Hippocampal formation (tissue), 2 donors: ENCODE results near the gene TPBGL.
"Not testable (repeated sequence)": the region's sequence is repeated elsewhere in the genome, so short reads cannot be mapped to it uniquely, and the experiment has no call there.

Experiments used
- DNase-seq, 2 donors: peaks; one replicate each; lab custom pipeline; 2025; lab: John Stamatoyannopoulos, UW

The TPBGL gene

DNA sequence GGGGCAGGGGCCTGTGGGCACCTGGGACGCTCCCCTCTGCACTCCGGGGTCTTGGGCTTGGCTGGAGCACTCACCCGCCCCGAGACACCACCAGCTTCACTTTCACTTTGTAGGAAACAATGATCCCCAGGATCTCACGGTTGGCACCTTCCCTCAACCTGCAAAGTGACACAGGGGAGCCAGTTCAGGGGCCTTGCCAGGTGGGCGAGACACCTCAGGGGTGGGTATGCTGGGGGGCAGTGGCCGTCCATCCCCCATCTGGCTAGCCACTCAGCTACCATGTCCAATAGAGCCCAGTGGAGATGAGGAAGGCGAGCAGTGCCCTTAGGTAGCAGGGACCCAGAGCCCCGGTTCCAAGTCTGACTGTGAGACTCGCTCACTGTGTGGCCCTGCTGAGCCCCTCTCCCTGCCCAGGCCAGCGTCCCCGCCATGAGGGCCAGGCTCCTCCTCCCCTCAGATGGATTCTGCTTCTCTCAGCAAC lies 32.3 kb downstream of the TPBGL start:
- no peak for DNase-seq

DNA sequence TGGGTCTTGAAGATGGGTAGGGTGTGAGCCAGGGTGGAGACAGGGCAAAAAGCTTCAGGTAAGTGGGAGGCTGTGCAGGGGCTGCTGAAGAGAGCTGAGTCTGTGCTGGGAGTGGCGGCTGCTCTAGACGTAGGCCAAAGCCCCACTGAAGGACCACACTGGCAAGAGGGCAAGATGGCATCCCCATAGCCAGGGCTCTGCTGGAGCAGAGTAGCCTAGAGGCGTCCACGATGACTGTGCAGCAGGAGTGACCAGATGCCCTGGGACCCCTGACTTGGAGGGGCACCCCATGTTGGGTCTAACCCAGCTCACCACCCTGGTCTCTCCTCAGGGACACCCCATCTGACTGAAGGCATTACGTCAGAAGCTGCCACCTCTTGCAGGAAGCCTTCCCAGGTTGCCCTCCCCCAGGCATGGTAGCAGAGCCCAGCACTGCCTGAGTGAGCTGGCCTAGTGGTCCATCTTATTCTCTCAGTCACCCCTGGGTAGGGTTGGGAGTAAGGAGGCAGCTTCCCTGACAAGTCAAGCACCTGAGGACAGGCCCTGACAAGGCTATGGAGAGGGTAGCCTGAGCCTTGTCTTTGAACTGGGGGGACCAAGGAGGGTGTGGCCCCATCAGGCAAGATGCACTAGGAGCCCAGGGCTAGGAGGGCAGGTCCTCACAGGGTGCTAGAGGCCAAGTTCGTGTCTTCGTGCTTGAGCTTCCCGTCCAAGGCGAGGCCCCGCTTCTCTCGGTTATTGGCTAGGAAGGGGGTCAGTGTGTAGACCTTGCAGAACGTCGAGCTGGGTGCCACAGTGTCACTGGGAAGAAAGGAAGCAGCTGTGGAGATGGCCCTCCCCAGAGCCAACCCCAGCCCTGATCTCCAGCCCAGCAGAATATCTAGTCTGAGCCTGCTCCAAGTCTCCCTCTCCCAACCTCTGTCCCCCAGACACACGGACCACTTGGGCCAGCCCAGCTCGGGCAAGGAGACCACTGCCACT lies 33.1 kb downstream of the TPBGL start:
- no peak for DNase-seq

DNA sequence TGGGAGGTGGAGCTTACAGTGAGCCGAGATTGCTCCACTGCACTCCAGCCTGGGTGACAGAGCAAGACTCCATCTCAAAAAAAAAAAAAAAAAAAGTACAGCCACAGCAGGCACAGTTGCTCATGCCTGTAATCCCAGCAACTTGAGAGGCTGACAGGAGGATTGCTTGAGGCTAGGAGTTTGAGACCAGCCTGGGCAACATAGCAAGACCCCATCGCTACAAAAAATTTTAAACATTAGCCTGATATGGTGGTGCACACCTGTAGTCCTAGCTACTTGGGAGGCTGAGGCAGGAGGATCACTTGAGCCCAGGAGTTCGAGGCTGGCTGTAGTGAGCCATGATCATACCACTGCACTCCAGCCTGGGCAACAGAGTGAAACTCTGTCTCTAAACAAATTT lies 34.1 kb downstream of the TPBGL start:
- DNase-seq = not testable (repeated sequence)

DNA sequence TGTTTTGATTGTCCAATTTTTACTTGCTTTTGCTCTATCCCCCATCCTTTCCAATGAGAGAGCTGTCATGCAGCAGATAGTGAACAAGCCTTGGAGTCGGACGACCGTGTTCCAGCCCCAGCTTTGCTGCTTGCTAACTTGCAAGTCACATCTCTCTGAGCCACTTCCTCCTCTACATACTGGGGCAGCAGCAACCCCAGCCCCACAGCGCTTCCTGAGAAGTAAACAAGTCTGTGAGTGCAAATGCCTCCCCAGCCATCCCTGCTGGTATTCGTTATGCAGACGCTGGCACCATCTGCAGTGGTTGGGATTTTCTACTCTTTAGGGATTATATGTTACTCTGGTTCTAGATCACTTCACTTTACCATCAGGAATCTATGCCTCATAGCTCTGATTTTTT lies 35.0 kb downstream of the TPBGL start:
- DNase-seq = peak in 1 of 2 donors; percentile 45

DNA sequence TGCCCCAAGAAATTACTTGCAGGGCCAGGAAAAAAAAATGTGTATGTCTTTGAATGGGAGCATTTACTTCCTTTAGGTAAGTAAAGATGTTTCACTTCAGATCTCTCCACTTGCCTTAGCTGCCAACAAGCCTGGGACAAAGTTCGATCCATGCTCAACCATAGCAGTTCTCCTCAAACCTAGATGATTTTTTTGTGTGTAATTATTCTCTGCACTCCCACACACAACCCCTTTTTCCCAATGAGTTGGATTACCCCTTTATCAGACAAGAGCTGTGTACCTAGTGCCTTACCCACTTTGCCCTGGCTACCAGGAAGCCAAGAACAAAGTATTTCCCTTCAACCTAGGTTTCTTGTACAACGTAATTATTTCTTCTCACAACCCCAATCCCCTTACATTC lies 35.6 kb downstream of the TPBGL start:
- DNase-seq = no peak

DNA sequence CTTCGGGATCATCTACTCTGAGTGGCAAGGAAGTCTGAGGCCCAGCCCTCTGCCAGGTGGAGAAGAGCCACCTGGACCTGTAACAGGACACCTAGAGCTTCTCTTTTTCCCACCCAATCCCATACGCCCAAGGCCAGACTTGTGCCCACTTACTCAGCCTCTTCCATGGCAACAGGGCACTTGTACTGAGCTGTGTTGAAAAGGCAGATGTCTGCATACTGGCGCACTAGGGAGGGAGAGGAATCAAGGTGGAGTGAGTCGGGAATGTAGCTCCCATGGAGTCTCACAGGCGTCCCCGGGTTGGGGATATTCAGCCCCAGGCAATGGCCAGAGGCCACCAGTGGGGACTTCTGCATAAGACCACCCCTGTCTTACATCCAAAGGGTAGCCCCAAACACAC lies 36.1 kb downstream of the TPBGL start:
- DNase-seq = no peak

DNA sequence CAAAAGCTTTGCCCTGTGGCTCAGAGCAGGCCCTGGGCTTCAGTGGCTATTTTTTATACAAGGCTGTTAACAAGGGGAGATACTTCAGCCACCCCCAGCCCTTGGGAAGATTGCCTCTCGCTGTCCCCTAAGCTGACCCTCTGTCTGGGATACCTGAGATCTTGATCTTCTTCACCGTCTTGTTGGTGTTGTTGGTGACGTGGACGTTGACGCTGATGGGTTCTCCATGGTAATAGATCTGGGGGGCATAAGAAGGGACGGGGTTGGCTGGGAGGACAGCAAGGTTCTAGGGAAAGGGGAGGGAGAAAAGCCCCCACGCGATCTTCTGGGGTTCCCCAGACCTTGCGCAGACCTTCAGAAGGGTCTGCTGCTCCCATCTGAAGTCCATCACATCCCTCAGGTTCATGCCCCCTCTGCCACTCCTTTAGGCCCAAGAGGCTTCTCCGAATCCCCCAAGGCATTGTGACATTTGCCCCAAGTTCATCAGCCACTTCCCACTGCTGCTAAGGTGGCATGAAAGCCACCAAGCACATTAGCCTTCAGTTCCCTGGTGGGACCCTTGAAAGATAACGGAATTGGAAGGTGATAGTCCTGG lies 36.7 kb downstream of the TPBGL start:
- no peak for DNase-seq

DNA sequence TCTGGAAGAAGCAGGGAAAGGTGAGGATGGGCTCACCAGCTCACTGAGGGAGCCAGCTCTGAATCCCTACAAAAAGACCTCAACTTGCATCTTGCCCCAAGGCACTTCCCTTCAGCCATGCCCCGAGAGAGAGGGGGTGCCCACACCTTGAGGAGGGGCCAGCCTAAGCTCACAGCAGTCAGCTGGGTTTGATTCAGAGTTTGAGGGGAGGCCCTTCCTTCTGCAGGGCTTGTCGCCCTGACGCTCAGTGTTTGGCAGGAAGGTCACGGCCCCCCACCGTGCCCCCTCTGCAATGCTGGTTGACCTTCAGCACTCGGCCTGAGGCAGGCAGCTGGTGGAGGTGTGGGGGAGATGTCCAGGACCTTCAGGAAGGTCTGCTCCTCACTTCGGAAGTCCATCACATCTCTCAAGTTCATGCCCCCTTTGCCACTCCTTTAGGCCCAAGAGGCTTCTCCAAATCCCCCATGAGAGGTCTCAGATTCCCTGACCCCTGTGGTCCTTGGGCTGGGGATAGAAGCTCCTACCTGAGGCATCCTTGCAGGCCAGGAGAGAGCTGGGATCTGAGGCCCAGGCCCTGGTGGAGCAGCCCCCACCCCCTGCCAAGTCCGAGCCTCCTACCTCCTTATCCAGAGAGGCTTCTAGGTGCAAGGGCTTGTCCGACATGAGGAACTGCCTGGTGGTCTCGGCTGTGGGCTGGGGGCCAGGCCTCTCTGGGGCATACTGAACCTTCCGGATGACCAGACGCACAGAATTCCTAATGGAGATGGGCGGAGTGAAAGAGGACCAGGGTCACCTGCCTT lies 37.6 kb downstream of the TPBGL start:
- no peak for DNase-seq

DNA sequence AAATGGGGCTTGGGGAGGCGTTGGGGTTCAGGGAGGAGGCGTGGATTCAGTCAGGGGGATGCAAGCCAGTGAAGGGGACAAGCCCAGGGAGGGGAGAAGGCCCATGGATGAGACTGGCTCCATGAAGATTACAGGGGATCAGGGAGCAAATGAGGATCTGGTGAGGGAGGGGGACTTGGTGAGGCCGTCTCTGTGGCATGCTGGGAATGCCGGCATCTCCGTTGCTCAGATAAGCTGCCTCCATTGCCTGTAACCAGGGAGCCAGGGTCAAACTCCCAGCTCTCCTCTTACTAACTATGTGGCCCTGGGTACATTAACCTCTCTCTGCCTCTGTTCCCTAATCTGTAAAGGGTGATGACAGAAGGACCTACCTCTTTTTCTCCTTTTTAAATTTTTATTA lies 38.7 kb downstream of the TPBGL start:
- DNase-seq = no peak

DNA sequence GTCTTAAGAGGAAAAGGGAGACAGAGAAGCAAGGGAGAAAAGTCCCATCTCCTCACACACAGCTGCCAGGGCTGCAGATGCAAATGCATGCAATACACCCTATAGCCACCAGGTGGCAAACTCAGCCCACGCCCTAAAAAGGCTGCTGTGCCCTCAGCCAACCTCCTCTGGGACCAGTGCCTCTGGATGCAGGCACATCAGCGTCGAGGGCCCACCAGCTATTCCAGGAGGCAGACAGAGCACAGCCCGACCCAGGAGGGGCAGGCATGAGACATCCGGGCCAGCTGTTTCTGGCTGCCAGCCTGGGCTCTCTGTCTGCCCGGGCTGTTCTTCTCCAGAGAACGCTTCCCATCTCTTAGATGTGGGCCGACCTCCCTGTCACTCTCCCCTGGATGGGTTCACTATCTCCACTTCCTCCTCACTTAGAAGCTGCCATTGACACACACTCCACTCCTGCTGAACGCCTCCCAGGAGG lies 39.7 kb downstream of the TPBGL start:
- DNase-seq = peak; percentile 75 to 82

DNA sequence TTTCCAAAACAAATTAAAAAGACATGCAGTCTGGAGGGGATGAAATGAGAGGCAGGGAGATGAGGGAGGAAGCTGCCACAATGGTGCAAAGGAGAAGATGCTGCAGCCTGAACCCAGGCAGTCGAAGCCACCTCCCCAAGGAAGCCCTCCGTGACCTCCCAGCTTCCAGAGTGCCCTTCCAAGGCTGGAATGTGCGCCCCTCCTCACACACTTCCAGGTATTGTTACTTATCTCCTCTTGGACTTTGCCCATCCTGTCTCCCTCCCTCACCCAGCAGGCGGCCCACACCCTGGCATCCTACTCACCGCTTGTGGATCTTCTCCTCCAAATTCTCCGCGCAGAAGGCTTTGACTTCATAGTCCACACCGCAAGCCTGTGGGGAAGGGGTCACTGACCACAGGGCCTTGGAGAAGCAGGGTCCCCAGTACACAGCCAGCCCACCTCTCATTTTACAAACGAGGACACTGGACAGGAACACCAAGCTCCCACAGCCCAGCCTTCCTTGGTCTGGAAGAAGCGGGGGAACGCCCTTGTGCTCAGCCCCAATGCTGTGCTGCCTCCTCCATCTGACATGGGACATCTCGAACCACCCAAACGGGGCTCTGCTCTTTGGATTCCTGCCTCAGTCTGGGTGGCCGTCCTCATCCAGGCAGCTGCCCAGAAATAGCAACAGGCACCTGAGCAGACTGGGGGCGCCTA lies 40.3 kb downstream of the TPBGL start:
- no peak for DNase-seq

DNA sequence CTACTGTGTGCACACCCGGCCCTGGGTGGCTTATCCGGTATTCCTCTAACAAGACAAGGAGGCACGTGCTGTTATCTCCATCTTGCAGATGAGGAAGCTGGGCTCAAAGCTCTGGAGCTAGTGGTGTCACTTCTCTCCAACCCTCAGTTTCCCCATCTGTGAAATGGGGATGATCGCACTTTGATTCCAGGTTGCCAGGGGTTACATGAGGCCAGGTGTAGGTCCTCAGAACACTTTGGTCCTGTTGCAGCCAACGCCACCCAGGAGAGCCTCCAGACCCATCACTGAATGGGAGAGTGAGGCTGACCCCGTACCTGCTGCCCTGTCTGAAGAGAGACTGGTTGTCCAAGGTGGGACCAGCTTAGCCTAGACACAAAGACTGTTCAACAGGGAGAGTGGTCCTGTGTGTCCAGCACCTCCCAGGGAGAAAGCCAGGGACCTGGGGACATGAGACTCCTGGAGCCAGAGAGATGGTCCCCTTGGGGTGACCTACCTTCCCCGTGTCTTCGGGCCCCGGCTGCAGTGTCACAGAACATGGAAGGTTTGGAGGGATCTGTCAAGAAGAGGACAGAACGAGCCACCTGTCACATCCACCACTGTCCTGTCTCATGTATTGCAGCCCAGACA lies 41.0 kb downstream of the TPBGL start:
- DNase-seq = no peak

DNA sequence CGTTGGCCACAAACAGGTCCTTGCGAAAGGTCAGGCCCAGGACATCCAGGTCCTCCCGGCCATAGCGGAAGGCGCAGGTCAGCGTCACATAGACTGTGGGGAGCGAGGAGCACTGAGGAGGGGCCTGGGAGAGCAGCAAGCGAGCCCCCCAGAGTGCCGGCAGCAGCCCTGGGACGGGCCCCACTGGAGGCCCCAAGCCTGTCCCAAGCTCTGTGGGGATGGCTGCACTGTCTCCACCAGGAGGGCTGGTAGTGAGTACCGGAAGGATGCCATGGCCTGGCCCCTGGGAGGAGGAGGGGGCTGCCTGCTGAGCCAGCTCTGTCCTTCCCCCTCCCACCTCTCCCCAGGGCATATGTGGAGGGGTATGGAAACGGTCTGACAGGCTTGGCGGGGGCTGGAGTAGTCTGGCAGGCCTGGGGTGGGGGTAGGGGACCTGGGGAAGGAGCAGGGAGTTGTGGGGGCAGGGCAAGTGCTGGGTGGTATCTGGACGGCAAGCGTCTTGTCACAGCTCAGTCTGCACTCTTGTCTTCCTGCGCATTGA lies 42.9 kb downstream of the TPBGL start:
- DNase-seq = no peak

DNA sequence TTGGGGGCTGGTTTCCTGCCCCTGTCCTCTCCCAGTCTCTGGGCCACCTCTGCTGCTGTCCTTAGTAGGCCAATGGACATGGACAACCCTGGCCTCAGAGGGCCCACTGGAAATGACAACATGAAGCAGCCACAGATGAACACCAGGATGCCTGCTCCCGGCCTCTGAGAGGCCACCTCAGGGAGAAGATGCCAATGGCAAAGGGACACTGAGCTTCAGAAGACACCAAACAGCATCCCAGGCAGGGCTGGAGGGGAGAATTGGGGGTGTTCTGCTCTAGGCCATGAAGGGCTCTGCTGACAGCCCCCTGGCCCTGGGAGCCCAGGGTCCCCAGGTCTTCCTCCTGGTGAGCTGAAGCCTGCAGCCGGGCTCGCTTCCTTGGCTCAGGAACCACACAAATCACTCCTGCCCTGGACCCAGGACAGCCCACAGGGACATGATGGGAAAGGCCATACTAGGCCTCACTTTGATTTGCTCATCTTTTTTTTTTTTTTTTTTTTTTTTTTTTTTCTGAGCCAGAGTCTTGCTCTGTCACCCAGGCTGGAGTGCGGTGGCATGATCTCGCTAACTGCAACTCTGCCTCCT lies 45.3 kb downstream of the TPBGL start:
- no peak for DNase-seq

DNA sequence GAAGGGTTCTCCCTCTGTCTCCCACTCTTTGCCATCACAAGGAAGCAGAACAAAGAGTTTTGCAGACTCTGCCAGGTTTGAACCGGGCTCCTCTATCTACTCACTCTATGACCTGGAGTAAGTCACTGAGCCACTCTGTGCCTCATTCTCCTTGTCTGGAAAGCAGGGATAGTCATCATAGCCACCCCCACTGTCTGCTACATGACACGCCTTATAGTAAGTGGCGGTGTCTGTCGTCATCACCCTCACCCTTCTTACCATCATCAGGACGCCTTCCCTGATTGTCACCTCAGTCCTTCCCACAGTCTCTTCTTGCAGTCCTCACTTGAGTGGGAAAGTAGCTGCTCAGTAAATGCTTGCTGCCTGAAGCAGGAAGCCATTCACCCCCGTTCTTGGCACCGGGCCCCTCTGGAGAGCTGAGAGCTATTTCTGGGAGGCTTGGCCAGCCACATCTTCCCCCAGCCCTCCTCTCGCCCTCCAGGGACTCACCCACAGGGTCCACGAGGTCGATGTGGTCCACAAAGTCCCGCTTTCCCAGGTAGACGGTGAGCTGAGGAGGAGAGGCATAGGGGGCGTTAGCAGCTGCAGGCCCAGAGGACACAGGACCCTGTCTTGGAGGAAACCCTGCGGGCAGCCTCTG lies 46.4 kb downstream of the TPBGL start:
- no peak for DNase-seq

DNA sequence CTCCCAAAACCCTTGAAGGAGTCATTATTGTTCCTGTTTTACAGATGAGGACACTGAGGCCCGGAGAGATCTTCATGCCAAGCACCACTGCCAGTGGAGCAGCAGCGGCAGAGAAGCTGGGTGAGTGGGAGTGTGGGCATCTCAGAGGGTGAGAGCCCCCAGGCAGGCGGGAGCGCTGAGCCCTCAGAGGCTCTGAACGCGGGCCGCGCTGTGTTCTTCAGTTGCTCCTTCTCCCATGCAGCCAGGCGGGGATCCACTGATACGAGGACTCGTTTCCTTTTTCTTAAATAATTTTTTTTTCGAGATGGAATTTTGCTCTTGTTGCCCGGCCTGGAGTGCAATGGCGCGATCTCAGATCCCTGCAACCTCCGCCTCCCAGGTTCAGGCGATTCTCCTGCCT lies 47.0 kb downstream of the TPBGL start:
- no peak for DNase-seq

DNA sequence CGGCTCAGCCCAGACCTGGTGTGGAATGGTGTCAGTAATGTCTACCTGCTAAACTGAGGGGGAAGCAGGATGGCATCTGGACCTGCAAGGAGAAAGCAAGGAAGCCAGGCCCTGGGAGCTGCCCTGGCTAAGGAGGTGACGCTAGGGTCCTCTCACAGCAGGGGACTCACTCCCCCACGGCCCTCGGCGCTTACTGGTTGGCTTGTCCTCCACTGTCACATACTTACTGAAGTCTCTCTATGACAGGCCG lies 48.9 kb downstream of the TPBGL start:
- DNase-seq = no peak

DNA sequence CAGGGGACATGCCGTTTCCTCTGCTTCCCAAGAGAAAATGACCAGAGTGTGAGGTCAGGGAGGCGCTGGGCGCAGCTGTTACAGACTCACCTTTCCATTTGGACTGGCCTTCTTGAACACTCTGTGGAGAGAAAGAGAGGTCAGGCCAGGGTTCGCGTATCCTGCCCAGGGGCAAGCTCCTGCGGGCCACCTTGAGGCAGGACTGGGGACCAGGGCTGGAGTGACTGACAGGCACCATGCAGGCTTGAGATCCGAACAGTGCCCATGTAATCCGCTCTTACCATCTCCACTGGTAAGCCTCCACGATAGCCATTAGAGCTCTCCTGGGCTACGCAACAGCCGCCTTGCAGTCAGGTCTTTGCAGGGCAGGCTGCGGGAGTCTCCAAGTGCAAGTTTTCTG lies 49.3 kb downstream of the TPBGL start:
- no peak for DNase-seq

DNA sequence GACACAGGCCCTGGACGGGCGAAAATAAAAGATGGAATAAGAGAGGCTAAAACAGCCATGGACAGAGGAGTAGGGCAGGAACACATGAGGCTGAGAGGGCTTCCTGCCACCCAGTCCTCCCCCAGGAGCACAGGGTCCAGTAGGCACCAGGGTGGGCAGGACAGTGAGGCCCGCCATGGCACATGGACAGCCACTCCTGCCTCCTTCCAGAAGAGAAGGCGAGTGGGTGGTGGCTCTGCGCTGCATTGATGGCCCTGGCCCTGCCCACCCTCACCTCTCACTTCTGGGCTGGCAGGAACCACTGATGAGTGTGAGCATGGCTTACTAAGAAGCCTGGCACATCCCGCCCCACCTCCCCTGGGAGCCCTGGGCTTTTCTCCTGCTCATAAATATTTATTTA lies 51.2 kb downstream of the TPBGL start:
- DNase-seq = no peak

DNA sequence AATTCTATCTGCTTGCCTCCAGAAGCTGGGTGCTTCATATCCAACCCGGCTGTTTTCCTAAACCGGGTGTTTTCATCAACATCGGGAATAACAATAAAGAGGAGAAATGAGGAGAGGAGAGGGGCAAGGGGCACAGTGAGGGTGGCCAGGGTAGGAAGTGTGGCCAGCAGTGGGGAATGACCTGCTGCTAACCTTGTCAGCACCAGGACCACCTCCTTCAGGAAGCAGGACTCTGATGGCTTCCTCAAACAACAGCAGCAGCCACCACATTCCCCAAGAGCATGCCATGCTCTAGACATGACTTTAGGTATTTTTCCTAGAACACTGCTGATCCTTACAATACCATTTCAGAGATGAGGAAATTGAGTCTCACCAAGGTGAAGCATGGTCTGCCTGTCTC lies 52.4 kb downstream of the TPBGL start:
- DNase-seq = no peak
